GM12878 (cell line): ENCODE results near the gene SPATA2. TPM values are rescaled to one million over a fixed set of nuclear protein-coding genes. Genes with fewer than 3 reads are reported as not detected.

Source experiments
- ATAC-seq: fragments of 200-7000 bp; cut with Tn5 transposase; 3 replicates; pipeline ENCODE4 v1.9.1; 2020; ENCODE audit warnings: mild to moderate bottlenecking, moderate library complexity
- BruUV-seq: library from RNA; stranded (reverse); fragments of 400-500 nt; replicated peaks from 2 replicates; lab custom pipeline; 2021; lab: Mats Ljungman, UMichigan
- CTCF ChIA-PET: fragments of 300-600 bp; sonication (Branson Sonifier 250); formaldehyde crosslinking; extraction: SDS; loops from one replicate; lab custom pipeline; 2021; ENCODE audit warnings: inconsistent platforms; lab: Yijun Ruan, JAX
- POLR2A ChIA-PET: fragments of 350-600 bp; formaldehyde crosslinking; extraction: SDS; loops from one replicate; lab custom pipeline; 2021; ENCODE audit warnings: inconsistent platforms; lab: Charles Lee
- RAD21 ChIA-PET: fragments of 300-600 bp; sonication (Branson Sonifier 250); formaldehyde crosslinking; loops from one replicate; lab custom pipeline; 2023; ENCODE audit warnings: antibody characterized with exemption; ENCODE audit not compliant: unreplicated experiment; lab: Charles Lee
- SMC1A ChIA-PET: fragments of 300-600 bp; sonication (Branson Sonifier 250); formaldehyde crosslinking; loops from one replicate; lab custom pipeline; 2023; ENCODE audit not compliant: unreplicated experiment, uncharacterized antibody; lab: Charles Lee
- DNase-seq: peaks from one replicate; pipeline ENCODE4 v3.0.0-alpha.2; 2011; ENCODE audit warnings: low read depth, low spot score
- FAIRE-seq: peaks from 3 replicates; lab custom pipeline; 2011; peaks lifted over from hg19 to GRCh38; lab: Jason Lieb, UNC
- H2AFZ ChIP-seq: 2 replicates; pipeline ENCODE4 v1.6.0; 2011; ENCODE audit warnings: low read depth, low read length, control low read depth; ENCODE audit not compliant: control insufficient read depth
- H3K27ac ChIP-seq: 2 replicates; pipeline ENCODE4 v1.5.1; 2011; ENCODE audit warnings: control low read depth; ENCODE audit not compliant: control insufficient read depth, insufficient read depth
- H3K27me3 ChIP-seq, 2 experiments: replicated peaks in 1 of 2; 2 replicates each; pipeline versions ENCODE4 v1.6.0 to v1.6.1; 2011; ENCODE audit warnings: low read length in 1 of 2; ENCODE audit not compliant: control insufficient read depth in 2 of 2, insufficient read depth in 2 of 2
- H3K36me3 ChIP-seq, 2 experiments: 2 replicates each; pipeline ENCODE4 v1.5.1; 2011; ENCODE audit warnings: low read length in 1 of 2; ENCODE audit not compliant: control insufficient read depth in 2 of 2, insufficient read depth in 2 of 2
- H3K4me1 ChIP-seq: 2 replicates; pipeline ENCODE4 v1.6.1; 2011; ENCODE audit warnings: mild to moderate bottlenecking, low read length, moderate library complexity, mixed read lengths; ENCODE audit not compliant: control insufficient read depth, insufficient read depth
- H3K4me2 ChIP-seq: 2 replicates; pipeline ENCODE4 v1.6.0; 2011; ENCODE audit warnings: control low read depth; ENCODE audit not compliant: control insufficient read depth, insufficient read depth
- H3K4me3 ChIP-seq: fragments of 200-600 bp; sonication (generic); 2 replicates; pipeline ENCODE4 v1.5.1; 2016
- H3K79me2 ChIP-seq: 2 replicates; pipeline ENCODE4 v1.6.0; 2011; ENCODE audit warnings: low read length; ENCODE audit not compliant: control insufficient read depth, insufficient read depth
- H3K9ac ChIP-seq: 2 replicates; pipeline ENCODE4 v1.8.0; 2011; ENCODE audit warnings: low read length, control low read depth, mixed read lengths; ENCODE audit not compliant: control insufficient read depth, insufficient read depth
- H3K9me3 ChIP-seq: replicated peaks from 3 replicates; pipeline ENCODE4 v1.5.1; 2011; ENCODE audit warnings: mild to moderate bottlenecking, low read length; ENCODE audit not compliant: control insufficient read depth, insufficient read depth
- H4K20me1 ChIP-seq: 2 replicates; pipeline ENCODE4 v1.6.0; 2011; ENCODE audit not compliant: control insufficient read depth, insufficient read depth
- ASH2L ChIP-seq: fragments of 300-600, 200-600 bp; sonication (generic); IDR thresholded peaks from 2 replicates; pipeline ENCODE4 v1.6.1; 2017; ENCODE audit warnings: low read depth, mild to moderate bottlenecking, borderline replicate concordance
- BMI1 ChIP-seq: fragments of 450-650 bp; IDR thresholded peaks from 2 replicates; pipeline ENCODE4 v1.6.1; 2016; ENCODE audit warnings: mild to moderate bottlenecking, moderate library complexity, borderline replicate concordance
- CBFB ChIP-seq: IDR thresholded peaks from 2 replicates; pipeline ENCODE4 v1.6.1; 2016; ENCODE audit warnings: antibody characterized with exemption, low read depth
- CBX5 ChIP-seq: sonication (generic); IDR thresholded peaks from 2 replicates; pipeline ENCODE4 v1.6.1; 2016; ENCODE audit warnings: low read depth, moderate library complexity, mild to moderate bottlenecking, inconsistent platforms
- CEBPB ChIP-seq, 2 experiments: fragments of 150-350 bp in 1 of 2; IDR thresholded peaks; 2 replicates each; pipeline ENCODE4 v1.6.1; 2012 to 2014; ENCODE audit warnings: low read depth in 2 of 2, low read length in 2 of 2, borderline replicate concordance in 1 of 2, inconsistent platforms in 1 of 2
- CREM ChIP-seq: IDR thresholded peaks from 2 replicates; pipeline ENCODE4 v1.6.1; 2014; ENCODE audit warnings: antibody characterized with exemption, low read depth
- E2F8 ChIP-seq: fragments of 450-650 bp; IDR thresholded peaks from 2 replicates; pipeline ENCODE4 v1.6.1; 2018; ENCODE audit warnings: mild to moderate bottlenecking, low read depth, moderate library complexity; ENCODE audit not compliant: partially characterized antibody
- ETV6 ChIP-seq, 2 experiments: fragments of 450-650 bp in 1 of 2; IDR thresholded peaks in 1 of 2; conservative IDR thresholded peaks in 1 of 2; 2 replicates each; pipeline ENCODE4 v1.6.1; 2014; ENCODE audit warnings: antibody characterized with exemption in 1 of 2, borderline replicate concordance in 1 of 2, low read depth in 1 of 2, mild to moderate bottlenecking in 1 of 2, moderate library complexity in 1 of 2
- GATAD2B ChIP-seq: fragments of 450-650 bp; conservative IDR thresholded peaks from 2 replicates; pipeline ENCODE4 v1.6.1; 2017; ENCODE audit warnings: low read depth, mild to moderate bottlenecking, moderate library complexity
- IKZF1 ChIP-seq: fragments of 450-650 bp; conservative IDR thresholded peaks from 2 replicates; pipeline ENCODE4 v1.6.1; 2017; ENCODE audit warnings: antibody characterized with exemption, mild to moderate bottlenecking
- IRF4 ChIP-seq: IDR thresholded peaks from 2 replicates; pipeline ENCODE4 v1.6.1; 2011; ENCODE audit warnings: low read depth, low read length
- MTA2 ChIP-seq: fragments of 450-650 bp; IDR thresholded peaks from 2 replicates; pipeline ENCODE4 v1.6.1; 2016; ENCODE audit warnings: low read depth, mild to moderate bottlenecking, moderate library complexity
- NFXL1 ChIP-seq: fragments of 450-650 bp; IDR thresholded peaks from 2 replicates; pipeline ENCODE4 v1.6.1; 2017; ENCODE audit warnings: antibody characterized with exemption, mild to moderate bottlenecking, borderline replicate concordance
- NFYB ChIP-seq: IDR thresholded peaks from 2 replicates; pipeline ENCODE4 v1.6.1; 2011; ENCODE audit warnings: low read depth, mild to moderate bottlenecking, low read length, improper control_type of control experiment, moderate library complexity; ENCODE audit not compliant: insufficient read depth
- RUNX3 ChIP-seq: IDR thresholded peaks from 2 replicates; pipeline ENCODE4 v1.6.1; 2012; ENCODE audit warnings: low read length, inconsistent platforms
- SIN3A ChIP-seq: IDR thresholded peaks from 2 replicates; pipeline ENCODE4 v1.6.1; 2012; ENCODE audit warnings: low read depth, low read length, improper control_type of control experiment
- SPI1 ChIP-seq: IDR thresholded peaks from 2 replicates; pipeline ENCODE4 v1.6.1; 2011; ENCODE audit warnings: low read depth, mild to moderate bottlenecking, low read length, moderate library complexity, borderline replicate concordance; ENCODE audit not compliant: insufficient read depth
- SRF ChIP-seq, 2 experiments: IDR thresholded peaks; 2 replicates each; pipeline ENCODE4 v1.6.1; 2011; ENCODE audit warnings: low read depth in 2 of 2, low read length in 2 of 2, mild to moderate bottlenecking in 1 of 2, moderate library complexity in 1 of 2
- SUPT20H ChIP-seq: IDR thresholded peaks from 2 replicates; pipeline ENCODE4 v1.6.1; 2011; ENCODE audit warnings: low read depth, mild to moderate bottlenecking, low read length, moderate library complexity, borderline replicate concordance; ENCODE audit not compliant: control insufficient read depth
- WRNIP1 ChIP-seq: IDR thresholded peaks from 2 replicates; pipeline ENCODE4 v1.6.1; 2011; ENCODE audit warnings: low read depth, low read length, improper control_type of control experiment, borderline replicate concordance
- YY1 ChIP-seq: IDR thresholded peaks from 2 replicates; pipeline ENCODE4 v1.6.1; 2011; ENCODE audit warnings: low read depth, mild to moderate bottlenecking, low read length
- WGBS: methylation state at CpG from one replicate; pipeline ENCODE4 v1.1.6; 2016; ENCODE audit warnings: low lambda C conversion rate; ENCODE audit not compliant: insufficient replicate concordance, insufficient coverage; ENCODE audit errors: missing lambda C conversion rate; 5-methylcytosine and 5-hydroxymethylcytosine counted together
- in situ Hi-C: fragments of 300-500 bp; cut with MboI; formaldehyde crosslinking; loops from 9 replicates; pipeline ENCODE4 v1.14.3; 2018; ENCODE audit warnings: mixed read lengths
- intact Hi-C: fragments of 100-400 bp; cut with micrococcal nuclease; formaldehyde crosslinking; loops from one replicate; pipeline ENCODE4 v1.14.2; 2022; ENCODE audit not compliant: unreplicated experiment
- polyA plus RNA-seq, 11 experiments: library from polyadenylated mRNA; depleted of rRNA in 4 of 11; unstranded in 6 of 11; stranded (reverse) in 5 of 11; fragments of >200 nt; fragmentation: Nextera tagmentation in 4 of 11; fragmentation: Illumina TruSeq in 1 of 11; extraction: Ambion mirVana in 4 of 11; extraction: Trizol in 1 of 11; gene quantifications; 1 replicate in 1 of 11; 2 replicates in 10 of 11; pipeline versions ENCODE4 v1.2.1 to v1.2.3, GENCODE V29; 2011 to 2016; ENCODE audit warnings: inconsistent platforms in 2 of 11, missing spikeins in 2 of 11, low read depth in 1 of 11
- total RNA-seq, 4 experiments: library from RNA; depleted of rRNA in 3 of 4; stranded (reverse); fragments of >200 nt in 3 of 4; fragmentation: Illumina TruSeq in 1 of 4; extraction: Trizol in 1 of 4; gene quantifications; 2 replicates each; pipeline versions ENCODE4 v1.2.1 to v1.2.3, GENCODE V29; 2013 to 2021

SPATA2 gene
- total and polyA plus RNA-seq, 10 of the 15 experiments (the other 5 are each of a cell fraction or from before 2014, with no cell fraction given), result 0.93 to 11.7 (median 5.6) TPM

DNA sequence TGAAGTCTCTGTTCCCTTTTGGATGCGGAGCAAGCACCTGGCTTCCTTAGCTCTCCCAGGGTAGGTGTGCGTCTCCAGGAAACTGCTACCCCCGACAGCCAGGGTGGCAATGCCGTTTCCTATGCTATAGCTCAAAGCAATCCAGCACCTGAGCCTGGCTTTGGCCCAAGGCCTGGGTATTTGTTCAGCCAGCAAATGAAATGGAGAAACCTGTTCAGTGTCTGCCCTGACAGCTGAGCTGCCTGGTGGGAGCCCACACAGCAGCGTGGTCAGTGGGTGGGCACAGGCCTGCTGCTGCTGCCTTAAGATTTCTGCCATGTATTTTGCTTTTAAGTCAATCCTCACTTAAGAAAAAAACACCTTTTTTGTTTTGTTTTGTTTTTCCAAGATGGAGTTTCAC, 13.7 kb downstream of the SPATA2 start (continued):
- TF ChIP-seq E2F8 (no peak), GATAD2B (no peak), YY1 (no peak), ETV6 (conservative IDR thresholded peaks at IDR 0.05 in 1 of 2, IDR thresholded peaks at IDR 0.05 in 1 of 2; ENCODE audit: borderline replicate concordance in 1 of 2, low read depth in 1 of 2) (no peak)
- TF ChIP-seq, all 136 proteins: peak for 0

- in situ Hi-C loops, result no loop called here
- BruUV-seq, result no TSS peak
- TF ChIP-seq MTA2 (no peak), IRF4 (no peak), CBFB (no peak), CBX5 (no peak), CEBPB (IDR thresholded peaks at IDR 0.05; ENCODE audit: borderline replicate concordance in 1 of 2, low read depth in 2 of 2, low read length in 2 of 2) (no peak), SIN3A (no peak), ASH2L (no peak), WRNIP1 (no peak), NFYB (no peak), SRF (IDR thresholded peaks at IDR 0.05; ENCODE audit: low read depth in 2 of 2, low read length in 2 of 2) (no peak), RUNX3 (no peak), SUPT20H (no peak), SPI1 (no peak), NFXL1 (no peak), BMI1 (no peak), CREM (no peak), IKZF1 (no peak)
These were observed 15.6 kb downstream of the SPATA2 start for GRCh38 chr20:49899541-49900383.

More at GRCh38 chr20:49899541-49900383, 15.6 kb downstream of the SPATA2 start:
- Histone ChIP-seq H3K27ac (no peak overlapping the region), H3K9ac (no peak overlapping the region), H3K9me3 (no peaks in the 10 kb centered on the region), H3K79me2 (no peaks in the 10 kb centered on the region), H3K36me3 (peaks cover 2 to 6% of the 10 kb centered on the region in 2 experiments; a peak in 3 of 4 replicates), H3K4me2 (no peak overlapping the region), H3K27me3 (no peaks in the 10 kb centered on the region), H2AFZ (no peak overlapping the region), H4K20me1 (no peaks in the 10 kb centered on the region), H3K4me3 (no peak overlapping the region), H3K4me1 (no peaks in the 10 kb centered on the region)
- SMC1A ChIA-PET, result interaction anchor here (0.8 kb wide), 1 partner anchor 554 kb away, joined by 3 read pairs; no protein-coding TSS in a partner anchor
- 86% methylated on average over 10 of the region's 10 CpGs for WGBS
- no peak for FAIRE-seq
- no peak for DNase-seq
- RAD21 ChIA-PET, result no interaction called here
- intact Hi-C loops, result no loop called here
- CTCF ChIA-PET, result interaction anchor here (2.1 to 4.7 kb wide), 2 partner anchors 11 to 13 kb away, joined by 8 to 20 read pairs; no protein-coding TSS in a partner anchor
- ATAC-seq, result no peak
- POLR2A ChIA-PET, result interaction anchor here (0.6 to 1.4 kb wide), 3 partner anchors 10 to 137 kb away, joined by 3 to 7 read pairs (median 6); no protein-coding TSS in a partner anchor
